ENCODE measurements around the gene DGCR8.

- TF ChIP-seq POLR2A (IDR thresholded peaks at IDR 0.05) (no peak), CTCF (IDR thresholded peaks at IDR 0.05) (no peak)
These were observed 8.5 kb upstream of the DGCR8 start for GRCh38 chr22:20071524-20071972.

Measured in esophagus squamous epithelium (tissue), 4 donors.